Renal cortical epithelial cell (primary cell): Measurements from ENCODE around the gene UBE2H. TPM values are rescaled to one million over a fixed set of nuclear protein-coding genes. Genes with fewer than 3 reads are reported as not detected.

Experiments used
- DNase-seq: peaks from one replicate; pipeline ENCODE4 v3.0.0-alpha.2; 2011; ENCODE audit warnings: low read depth
- total RNA-seq: library from RNA; depleted of rRNA; stranded (reverse); fragments of >200 nt; gene quantifications from 2 replicates; pipeline ENCODE4 v1.2.3, GENCODE V29; 2014

The UBE2H gene
- total RNA-seq, 1 donor from 2014 or later: 201 TPM

DNA sequence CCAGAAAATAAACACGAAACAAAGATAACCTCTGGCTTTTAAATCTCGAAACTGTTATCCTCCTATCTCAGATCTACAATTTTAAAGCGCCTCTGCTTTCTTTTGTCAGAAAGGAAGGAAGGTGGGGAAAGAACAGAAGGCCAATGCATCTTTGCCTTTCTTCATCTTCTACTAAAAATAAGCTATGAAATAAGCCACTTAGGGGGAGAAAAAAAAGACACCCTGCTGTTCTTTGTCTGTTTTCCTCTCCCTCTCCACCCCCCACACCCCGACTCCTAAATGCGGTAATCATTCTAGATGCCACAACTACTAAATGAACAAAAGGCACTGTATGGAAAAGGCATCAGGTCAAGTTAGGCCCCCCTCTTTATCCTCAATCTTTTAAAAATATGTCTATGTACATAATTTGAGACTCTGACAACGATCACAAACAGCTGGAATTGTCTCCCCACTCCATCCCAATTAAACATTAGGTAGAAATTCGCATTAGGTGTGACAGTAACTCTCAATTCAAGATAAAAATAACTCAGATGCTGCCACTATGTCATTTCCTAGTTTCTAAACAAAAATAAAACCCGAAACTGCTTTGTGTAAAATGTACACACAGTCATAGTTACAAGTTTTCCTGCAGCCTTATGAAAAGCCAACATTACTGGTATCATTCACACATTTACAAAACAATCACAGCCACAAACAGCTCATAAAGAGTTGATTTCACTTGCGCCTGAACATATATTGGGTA, 2.4 kb downstream of the UBE2H start:
- DNase-seq: peak; percentile 19

DNA sequence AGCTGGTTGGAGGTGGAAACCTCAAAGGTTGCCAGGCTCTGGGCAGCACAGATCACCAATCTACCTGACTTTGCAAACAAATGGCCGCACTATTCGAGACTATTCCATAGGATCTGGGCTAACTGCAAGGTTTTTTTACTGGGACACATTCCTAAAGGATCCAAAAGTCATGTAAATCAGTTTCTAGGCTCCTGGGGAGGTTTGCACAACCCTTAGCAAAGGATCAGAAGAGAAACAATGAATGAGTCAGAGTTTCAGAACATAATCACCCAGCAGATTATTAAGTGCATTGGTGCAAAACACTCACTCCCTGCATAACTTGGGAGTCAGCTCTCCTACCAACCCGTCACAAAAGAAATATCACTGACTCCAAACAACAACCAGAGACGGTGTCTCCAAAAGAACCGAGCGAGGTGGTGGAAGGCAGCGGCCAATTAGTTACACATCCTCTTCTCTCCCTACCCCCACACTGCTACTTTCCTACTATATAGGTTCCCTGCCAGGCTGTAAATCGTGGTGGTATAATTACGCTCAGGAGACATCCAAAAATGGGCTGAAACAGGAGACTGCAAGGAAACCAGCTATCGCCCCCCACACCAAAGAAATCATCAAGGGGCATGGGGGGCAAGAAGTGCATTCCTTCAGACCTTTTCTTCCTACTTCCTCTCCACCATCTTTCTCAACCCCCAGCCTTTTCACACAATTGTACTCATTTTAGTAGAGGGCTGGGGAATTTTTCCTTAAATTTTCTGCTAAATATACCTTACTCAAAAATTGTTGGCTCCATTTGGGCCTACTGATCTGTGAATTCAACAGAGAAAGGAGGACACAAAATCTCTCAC, 3.2 kb downstream of the UBE2H start:
- peak; percentile 100 for DNase-seq

DNA sequence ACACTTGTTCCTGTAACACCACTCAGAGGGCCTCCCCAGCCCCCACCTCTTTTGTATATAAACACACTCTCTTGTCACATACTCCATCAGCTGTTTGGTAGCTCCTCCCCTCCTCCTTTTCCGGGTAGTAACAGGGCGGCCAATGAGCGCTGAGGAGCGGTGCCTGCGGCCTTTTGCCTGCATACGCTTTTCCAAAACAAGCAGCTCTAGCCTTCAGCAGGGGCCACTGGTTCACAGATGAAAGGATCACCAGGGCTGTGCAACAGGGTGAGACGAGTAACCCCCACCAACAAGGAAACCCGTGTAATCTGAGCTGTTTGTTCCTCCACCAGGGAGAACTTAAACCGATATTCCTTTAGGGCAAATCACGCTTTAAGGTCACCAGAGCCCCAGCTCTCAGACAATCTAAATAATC, 3.9 kb downstream of the UBE2H start:
- peak; percentile 98 for DNase-seq

DNA sequence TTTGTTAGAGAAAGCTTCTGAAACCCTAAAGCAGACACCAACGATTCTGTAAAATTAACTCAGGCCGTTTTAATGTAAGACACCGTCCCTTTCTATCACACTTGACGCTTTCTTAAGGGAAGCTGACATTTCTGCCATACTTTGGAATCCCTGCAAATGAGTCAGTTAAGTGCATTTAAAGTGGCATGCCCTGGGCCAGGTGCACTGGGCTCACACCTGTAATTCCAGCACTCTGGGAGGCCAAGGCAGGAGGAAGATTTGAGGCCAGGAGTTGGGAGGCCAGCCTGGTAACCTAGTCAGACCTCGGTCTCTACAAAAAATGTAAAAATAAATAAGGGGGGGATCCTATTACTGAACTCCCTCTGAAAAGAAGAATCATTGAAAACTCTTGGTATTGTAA, 4.4 kb downstream of the UBE2H start:
- peak; percentile 63 for DNase-seq

DNA sequence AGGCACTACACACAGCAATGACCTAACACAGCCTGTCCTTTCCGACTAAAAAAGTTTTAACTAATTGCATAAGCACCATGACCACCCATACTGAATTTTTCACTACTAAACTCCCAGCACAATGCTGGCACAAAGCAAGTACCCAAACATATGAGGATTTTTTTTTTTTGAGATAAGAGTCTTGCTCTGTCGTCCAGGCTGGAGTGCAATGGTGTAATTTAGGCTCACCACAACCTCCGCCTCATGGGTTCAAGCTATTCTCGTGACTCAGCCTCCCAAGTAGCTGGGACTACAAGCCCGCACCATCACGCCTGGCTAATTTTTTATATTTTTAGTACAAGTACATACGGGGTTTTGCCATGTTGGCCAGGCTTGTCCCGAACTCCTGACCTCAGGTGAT, 5.1 kb downstream of the UBE2H start:
- peak; percentile 87 for DNase-seq

DNA sequence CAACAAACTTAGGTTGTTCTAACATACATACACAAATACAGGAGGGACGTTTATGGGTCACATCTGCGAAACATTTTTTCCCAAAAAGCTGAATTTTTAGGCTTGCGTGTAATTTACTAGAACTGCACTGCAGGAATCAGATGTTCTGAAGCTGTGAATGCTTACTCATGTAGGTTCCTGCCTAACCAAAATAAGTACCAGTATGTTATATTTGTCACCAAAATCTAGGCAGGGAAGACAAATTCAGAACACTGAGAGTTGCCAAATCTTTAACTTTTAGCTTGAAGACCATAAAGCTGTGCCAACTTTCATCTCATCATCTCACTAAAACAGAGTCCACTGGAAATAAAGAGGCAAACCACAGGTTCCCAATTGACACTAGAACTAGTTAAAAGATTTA, 5.7 kb downstream of the UBE2H start:
- peak; percentile 19 for DNase-seq

DNA sequence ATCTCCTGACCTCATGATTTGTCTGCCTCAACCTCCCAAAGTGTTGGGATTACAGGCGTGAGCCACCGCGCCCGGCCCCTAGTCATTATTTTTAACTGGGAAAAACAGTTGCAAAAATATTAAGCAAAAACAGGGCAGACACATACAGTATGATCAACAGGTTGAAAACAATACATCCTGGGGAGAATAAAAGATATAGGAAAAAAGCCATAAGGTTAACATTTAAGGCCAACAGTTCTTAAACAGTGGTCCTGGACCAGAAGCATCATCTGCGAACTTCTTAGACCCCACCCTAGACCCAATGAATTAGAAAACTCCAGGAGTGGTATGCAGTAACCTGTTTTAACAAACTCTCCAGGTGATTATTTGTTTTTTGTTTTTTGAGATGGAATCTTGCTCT, 6.5 kb downstream of the UBE2H start:
- no peak for DNase-seq

DNA sequence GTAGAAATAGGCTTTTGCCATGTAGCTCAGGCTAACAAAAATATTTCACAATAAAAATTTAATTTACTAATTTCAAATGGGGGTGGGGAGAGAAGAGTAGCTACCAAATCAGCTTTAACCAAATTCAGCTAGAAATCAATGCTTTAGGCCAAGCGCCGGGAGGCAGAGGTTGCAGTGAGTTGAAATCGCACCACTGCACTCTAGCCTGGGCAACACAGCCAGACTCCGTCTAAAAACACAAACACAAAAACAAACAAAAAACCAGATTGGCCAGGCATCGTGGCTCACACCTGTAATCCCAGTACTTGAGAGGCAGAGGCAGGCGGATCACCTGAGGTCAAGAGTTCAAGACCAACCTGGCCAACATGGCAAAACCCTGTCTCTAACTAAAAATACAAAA, 9.4 kb downstream of the UBE2H start:
- no peak for DNase-seq

DNA sequence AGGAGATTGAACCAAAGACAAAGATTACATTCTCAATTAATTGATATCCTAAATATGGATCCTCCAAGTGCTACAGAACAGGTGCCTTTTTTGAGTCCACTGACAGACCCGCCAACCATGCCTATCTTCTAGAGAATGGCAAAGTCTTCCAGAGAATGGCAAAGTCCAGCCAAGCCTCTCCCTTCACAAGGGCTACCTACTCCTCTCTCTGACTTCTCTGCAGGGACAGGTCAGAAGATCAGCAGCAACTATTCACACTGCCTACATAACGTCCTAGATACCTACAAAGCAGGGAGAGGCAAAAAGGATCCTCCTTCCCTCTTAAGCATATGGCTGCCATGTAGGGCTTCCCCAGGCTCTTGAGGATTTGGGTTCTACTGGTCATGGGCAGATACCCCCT, 12.4 kb downstream of the UBE2H start:
- DNase-seq: no peak

DNA sequence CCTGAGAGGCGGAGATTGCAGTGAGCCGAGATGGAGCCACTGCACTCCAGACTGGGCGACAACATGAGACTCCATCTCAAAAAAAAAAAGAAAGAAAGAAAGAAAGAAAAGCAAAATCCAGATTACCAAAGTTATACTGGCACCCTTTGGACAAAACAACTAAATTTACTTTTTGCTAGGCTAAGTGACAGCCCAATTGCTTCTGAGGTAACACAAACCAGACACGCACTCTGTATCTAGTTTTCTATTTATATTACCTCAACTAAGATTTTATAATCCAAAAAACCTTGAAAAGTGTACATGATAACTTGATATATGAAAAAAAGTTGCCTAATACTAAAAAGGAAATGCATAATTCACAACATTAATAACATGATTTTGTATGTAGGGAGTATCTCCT, 12.9 kb downstream of the UBE2H start:
- DNase-seq: no peak

DNA sequence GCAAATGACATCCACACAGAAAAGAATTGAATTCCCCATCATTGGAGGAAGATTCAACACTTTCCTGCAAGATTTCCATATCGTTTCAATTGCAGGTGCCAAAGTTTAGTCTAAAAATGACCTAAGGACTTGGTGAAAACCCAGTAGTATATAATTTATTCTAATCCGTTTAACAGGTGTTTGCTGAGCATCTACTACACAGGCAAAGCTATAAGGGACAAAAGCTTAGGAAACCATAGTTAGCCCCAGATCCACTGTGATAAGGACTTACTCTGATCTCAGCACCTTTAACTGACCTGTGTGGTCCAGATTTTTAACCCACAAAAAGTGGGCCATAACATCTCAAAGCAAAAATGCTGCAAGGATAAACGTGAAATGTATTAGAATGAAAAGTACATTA, 19.1 kb downstream of the UBE2H start:
- no peak for DNase-seq

DNA sequence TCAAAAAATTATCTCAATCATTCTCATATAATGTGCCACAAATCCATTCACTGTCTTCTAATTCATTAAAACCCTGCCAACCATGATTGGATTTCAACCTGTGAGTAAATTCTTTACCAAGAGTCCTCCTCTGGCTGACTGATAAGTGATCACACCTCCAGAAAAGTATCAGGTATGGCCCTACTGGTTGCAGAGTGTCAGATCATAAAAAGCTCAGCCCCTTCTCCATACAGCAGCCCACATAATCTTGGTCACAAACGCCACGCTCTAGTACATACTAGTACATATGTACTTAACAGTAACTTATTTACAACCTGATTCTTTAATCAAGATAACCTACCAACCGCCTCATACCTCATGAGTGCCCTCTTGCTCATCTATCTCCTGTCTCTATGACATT, 26.1 kb downstream of the UBE2H start:
- DNase-seq: no peak

DNA sequence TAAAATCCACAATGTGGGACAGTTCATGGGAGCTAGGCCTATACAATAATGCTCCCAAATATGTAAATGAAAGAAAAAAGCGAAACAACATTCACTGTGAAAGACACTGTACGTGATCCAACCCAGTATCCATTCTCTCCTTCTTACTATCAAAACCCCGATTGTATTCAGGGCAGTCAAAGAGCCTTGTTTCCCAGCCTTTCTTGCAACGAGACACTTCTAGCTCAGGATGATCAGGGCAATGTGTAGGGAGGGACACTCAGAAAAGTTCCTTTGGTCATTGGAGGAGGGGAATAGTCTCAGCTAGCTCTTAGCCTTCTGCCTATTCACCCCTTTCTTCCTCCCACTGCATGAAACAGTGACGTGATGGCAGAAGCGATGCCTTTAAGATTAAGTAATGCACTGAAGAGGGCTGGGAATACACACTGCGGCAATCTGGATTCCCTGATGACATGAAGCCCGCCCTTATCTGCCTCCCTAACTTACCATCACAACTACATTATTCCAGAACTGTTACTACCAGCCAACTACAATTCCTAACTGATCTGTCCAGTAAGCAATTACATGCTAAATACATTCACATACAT, 27.3 kb downstream of the UBE2H start:
- no peak for DNase-seq

DNA sequence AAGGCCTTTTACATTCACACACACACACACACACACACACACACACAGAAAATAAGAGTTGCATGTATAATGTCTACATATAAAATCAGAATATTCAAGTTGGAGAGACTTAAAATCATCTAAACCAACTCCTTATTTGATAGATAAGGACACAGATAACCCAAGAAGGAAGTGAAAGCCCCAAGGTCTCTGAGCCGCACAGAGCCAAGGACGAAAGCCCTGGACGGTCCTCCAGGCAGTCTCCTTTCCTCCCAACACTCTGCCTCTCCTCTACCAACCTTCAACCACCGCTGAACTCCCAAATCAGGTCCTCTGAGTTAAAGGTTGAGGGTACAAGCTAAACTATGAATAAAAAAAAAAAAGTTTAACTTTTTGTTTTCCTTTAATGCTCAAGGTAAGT, 28.2 kb downstream of the UBE2H start:
- no peak for DNase-seq

DNA sequence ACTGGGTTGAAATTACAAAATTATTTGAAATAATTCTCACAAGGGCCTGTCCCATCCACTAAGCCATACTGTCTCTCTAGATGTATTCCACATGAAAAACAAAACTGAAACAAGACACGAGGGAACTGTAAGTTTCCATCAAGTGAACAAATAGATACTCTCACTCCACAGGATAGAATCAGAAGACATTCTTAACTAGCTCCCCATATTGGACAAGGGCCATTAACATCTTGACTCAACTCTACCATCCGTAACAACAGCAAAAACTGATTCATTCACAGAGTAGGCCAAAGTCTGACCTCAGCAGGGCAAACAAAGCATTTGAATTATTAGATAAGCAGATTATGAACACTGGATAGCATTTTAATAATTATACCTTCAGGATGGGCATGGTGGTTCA, 29.1 kb downstream of the UBE2H start:
- DNase-seq: peak; percentile 89

DNA sequence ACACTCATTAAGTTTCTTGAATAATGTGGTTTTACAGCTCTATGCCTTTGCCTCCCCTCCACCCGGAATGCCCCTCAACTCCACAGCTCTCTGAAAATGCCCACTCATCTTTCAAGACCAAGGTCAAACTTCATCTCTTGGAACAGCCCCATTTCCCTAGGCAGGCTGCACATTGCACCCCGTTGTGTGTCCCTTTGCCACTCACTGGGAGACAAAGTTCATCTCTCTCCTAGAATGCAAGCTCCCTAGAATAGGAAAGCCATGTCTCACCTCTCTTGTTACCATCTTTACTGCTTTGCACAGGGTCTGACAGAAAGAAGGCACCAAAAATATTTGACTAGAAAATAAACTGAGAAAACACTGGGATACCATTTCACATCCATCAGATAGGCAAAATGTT, 33.3 kb downstream of the UBE2H start:
- DNase-seq: no peak

DNA sequence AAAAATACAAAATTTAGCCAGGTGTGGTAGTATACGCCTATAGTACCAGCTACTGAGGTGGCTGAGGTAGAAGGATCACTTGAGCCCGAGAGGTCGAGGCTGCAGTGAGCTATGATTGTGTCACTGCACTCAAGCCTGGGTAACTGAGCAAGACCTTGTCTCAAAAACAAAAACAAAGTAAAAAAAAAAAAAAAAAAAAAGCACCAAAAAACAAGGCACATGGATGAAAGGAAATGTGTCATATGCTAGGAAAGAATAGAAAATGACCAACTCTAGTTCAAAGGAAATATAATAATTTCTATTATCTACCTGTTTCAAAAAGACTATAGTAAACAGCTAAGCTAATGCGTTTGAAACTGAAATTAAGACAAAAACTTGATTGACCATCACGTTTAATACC, 33.8 kb downstream of the UBE2H start:
- DNase-seq: no peak

DNA sequence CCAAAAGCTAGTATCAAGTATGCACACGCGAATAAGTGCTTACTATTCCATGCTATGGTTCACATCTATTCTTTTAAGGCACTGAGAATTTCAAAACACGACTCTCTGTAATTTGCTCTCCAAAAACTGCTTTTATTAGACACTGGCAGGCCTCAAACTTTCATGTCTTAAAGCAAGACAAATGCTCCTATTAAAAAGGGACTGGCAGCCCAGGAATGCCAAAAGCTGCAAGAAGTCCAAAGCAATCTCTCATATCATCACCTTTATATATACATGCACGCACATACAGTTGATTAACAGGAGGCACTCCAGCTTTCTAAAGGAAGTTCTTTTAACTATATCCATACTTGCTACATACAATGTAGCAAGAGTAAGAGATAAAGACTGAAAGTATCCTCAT, 34.8 kb downstream of the UBE2H start:
- no peak for DNase-seq

DNA sequence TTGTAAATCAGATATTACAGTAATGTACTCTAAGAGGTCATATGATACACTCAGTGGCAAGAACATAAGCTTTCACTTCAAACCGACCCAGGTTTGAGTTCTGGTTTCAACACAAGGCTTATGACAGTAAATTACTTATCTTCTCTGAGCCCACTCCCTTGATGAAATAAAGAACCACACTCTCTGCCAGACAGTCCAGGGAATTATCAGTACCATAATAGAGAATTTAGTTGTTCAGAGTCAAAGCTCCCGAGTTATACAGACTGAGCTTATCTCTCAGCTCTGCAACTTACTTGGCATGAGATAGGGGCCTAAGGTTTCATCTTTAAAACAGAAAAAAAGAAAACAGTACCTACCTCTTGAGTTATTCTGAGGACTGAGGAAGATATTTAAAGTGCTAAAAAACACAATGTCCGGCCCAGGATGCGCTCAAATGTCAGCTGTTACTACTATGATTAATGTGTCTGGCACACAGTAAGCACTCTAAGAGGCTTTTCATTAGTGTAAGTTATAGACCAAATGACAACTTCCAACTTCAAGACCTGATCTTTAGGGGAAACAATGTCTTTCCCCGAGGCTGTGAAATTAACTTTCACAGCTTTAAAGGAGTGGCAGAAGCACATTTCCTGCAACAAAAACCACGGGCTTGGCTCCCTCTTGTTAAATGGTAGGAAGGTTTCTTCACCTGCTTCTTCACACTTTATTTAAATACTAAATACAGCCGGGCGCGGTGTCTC, 38.1 kb downstream of the UBE2H start:
- DNase-seq: no peak

DNA sequence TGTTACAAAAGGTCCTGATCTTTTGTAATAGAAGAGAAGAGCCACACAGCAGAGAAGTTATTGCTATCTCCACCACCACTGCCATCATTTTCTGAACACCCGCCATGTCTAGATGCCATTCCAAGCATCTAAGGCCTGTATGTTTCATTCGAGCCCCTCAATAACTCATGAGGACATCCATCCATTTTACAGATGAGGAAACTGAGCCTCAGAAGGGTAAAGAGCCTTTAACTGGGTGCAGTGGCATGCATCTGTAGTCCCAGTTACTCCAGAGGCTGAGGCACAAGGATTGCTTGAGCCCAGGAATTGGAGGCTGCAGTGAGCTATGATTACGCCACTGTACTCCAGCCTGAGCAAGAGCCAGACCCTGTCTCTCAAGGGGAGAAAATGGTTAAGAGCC, 39.3 kb downstream of the UBE2H start:
- no peak for DNase-seq

DNA sequence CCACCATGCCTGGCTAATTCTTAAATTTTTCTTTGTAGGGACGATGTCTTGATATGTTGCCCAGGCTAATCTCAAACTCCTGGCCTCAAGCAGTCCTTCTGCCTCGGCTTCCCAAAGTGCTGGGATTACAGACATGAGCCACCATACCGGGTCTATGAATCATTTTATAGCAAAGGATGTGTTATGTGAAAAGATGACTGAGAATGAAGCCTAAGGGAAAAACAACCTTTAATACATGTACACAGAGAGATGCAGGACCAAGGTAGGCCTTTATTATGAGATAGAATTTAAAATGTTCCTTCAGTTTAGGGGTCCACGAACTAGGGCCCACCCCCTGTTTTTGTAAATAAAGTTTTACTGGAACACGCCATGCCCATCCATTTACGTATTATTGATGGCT, 41.0 kb downstream of the UBE2H start:
- DNase-seq: no peak

DNA sequence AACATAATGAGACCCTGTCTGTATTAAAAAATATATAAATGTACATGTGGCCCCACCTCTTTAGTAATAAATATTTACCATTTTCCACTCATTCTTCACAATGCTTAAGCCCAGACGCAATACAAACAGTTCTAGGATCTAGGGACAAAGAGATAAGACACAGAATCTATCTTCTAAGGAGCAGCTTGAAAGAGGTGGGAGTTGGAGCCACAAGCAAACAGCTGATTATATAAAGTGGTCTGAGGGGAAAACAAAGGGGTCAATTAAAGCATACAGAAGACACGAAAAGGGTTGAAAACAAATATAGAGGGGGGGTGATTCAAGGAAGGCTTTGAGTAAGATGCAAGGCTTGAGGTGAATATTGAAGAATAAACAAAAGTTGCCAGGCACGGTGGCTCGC, 43.1 kb downstream of the UBE2H start:
- no peak for DNase-seq
